RCC 7860 (cell line): Measurements from ENCODE around the gene SLU7.

Source experiments
- DNase-seq: peaks from one replicate; pipeline ENCODE4 v3.0.0-alpha.2; 2015; ENCODE audit warnings: low spot score
- FAIRE-seq: peaks from 2 replicates; lab custom pipeline; 2012; peaks lifted over from hg19 to GRCh38; lab: Jason Lieb, UNC

Gene SLU7

GRCh38 chr5:160420331-160420610, 1.4 kb upstream of the SLU7 start:
- FAIRE-seq (no peak), DNase-seq (no peak)

GRCh38 chr5:160419458-160420330, 813 bp upstream of the SLU7 start:
- DNase-seq (no peak), FAIRE-seq (no peak)

- DNase-seq (peak; percentile 84), FAIRE-seq (peak; percentile 77)
Measured at GRCh38 chr5:160399402-160400353, 19.2 kb downstream of the SLU7 start, which contains the start of gene FAM200C. Gene FAM200C (minus strand): TSS chr5:160400054. CDS start chr5:160395490, 4,564 bp downstream.

DNA sequence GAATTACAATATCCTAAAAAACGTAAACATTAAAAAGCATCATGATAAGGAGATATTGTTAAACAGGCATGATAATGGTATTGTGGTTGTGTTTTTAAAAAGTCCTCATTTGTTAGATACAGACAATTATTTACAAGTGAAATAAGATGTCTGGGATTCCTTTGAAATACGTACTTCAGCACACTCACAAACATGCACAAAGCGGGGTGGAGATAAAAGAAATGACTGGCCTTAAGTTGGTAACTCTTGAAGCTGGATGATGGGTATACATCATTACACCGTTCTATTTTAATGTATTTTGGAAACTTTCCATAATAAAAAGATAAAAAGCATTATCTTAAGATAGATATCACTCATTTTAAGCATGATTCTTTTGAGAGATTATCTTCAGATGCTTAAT, 20.1 kb downstream of the SLU7 start:
- no peak for DNase-seq
- no peak for FAIRE-seq

DNA sequence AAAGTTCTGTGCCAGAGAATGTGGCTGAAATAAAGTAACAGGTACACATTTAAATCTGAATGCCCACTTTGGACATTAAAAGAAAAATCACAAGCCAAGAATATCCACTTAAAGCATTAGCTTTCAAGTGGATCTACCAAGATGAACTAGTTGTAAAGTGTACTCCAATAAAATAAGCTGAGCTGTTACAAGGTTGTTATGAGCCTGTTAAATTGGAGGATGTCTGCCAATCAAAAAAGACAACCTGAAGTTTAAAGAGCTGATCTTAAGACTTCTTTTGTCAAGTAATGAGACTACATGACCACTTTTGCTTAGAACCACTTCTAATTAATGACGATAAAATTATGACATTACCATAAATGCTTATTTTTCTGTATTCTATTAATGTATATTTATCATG, 21.4 kb downstream of the SLU7 start:
- FAIRE-seq (no peak), DNase-seq (no peak)

DNA sequence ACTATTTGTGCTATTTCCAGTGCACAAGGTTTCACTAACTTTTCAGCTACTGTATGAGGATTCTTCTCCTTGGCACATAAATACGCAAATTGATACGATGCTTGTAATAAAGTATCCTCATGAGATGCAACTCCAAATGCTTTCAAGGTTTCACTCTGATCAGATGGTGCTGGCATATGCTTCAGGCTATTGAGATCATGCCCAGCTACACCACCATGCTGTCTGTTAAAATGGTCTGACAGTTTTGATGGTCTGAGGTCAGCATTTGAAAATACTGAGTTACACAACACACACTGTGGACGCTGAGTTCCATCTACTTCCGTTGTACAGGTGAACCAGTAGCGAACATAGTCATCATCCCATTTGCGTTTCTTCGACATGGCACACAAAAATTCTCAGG, 23.8 kb downstream of the SLU7 start:
- FAIRE-seq = no peak

DNA sequence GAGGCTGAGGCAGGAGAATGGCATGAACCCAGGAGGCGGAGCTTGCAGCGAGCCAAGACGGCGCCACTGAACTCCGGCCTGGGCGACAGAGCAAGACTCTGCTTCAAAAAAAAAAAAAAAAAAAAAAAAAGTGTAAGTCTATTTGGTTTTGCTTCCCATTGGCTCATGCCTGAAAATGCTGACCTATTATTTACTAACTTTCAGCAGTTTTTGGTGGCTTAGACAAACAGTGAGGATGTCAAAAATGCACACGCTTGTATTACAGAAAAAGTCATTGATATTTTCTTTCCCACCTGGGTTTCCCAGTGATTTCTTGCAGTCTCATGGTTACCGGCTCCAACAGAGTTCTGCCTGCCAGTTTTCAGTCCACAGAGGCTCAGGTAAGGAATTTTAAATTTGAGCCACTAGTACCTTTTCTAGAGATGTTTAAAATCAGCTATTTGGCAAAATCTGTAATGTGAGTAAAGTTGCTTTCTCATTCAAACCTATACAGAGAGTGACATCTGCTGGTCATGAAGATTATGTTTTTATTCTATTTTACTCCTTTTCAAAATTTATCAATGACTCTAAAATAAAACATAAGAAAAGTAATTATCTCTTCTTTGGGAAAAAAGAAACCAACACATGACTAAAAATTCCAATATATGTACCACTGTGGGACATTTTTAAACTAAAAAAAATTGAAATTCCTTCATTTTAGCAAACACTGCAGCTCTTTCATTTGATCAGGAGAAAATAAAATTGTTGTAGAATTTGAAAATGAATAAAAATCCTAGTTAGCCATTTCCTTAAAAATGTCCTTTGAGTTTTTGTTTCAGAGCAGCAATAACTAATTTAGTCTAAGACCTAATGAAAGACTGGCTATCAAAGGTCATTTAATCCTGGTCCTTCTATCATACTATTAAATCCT, 27.8 kb downstream of the SLU7 start:
- FAIRE-seq = peak; percentile 72
- DNase-seq = peak; percentile 14

More for the DNA sequence above, 23.8 kb downstream of the SLU7 start:
- DNase-seq = no peak

GRCh38 chr5:160387445-160387844, 31.4 kb downstream of the SLU7 start:
- DNase-seq = no peak
- no peak for FAIRE-seq

- DNase-seq (no peak), FAIRE-seq (no peak)
Measured at GRCh38 chr5:160385496-160385895, 33.4 kb downstream of the SLU7 start.

GRCh38 chr5:160384681-160385080, 34.2 kb downstream of the SLU7 start:
- FAIRE-seq (no peak), DNase-seq (no peak)

DNA sequence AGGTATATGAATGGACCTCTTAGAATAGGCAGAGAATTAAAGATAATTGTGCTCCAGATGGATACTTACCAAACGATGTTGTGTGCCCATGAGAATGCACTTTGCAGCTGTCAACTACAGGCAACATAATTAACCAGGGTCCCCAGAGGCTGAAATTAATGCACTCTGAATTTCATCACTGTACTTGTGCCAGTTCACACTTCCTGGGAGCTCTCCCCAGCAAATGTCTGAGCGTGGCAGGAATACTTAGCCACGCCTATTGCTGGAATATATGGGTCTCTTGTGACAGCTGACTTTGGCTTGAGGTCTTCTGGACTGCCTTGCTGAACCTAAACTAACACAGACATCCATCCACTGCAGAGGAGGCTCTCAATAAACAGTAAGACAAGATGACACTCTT, 36.5 kb downstream of the SLU7 start:
- no peak for DNase-seq
- FAIRE-seq = no peak

DNA sequence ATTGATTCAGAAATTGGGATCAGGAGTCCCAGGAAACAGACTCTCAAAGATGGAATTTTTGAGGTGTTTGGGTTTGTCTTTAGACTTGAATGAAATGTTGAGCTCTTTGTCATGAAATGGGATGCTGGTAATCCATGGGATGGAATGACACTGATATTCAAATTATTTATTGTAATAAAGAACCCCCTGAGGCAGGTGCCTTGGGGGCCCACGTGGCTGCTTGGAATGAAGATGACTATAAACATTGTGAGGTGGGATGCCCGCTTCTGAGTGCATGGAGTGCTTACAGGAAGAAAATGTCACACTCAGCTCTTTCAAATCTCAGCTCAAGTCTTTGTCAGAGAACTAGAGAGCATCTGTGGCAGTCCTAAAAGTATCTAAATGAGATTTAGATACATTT, 38.8 kb downstream of the SLU7 start:
- FAIRE-seq = no peak
- DNase-seq = no peak

DNA sequence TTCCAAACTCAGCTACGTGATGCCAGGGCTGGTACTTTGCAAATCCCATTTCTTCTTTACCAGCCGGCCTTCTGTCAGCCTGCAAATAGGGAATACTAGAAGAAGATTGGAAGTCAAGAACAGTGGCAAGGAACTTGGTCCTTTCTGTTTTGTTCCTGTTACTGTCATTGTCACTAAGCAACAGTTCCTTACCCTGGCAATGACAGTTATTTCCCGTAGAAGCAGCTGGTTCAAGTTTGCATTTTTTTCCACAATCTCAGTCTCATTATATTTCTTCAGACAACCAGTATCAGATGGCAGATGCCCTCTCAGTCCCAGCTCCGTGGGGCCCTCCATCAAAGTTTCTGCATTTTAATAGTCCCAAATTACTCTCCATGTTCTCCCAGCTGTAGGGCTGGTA, 39.4 kb downstream of the SLU7 start:
- FAIRE-seq = no peak
- DNase-seq = no peak

DNA sequence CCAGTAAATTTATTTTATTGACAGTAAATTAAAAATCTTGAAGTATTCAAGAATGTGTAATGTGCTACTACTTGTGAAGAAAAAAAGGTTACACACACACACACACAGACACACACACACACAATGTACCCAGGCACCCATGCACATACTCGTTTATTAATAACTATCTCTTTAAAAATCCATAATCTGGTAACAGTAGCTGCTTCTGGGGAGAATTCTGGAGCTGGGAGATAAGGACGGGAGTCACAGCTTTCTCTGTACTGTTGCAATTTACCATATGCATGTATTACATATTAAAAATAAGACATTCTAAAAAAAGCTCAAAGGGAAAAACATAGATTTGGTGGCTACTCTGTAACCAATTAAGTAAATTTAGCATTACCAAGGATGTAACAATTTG, 40.6 kb downstream of the SLU7 start:
- DNase-seq = no peak
- FAIRE-seq = no peak

DNA sequence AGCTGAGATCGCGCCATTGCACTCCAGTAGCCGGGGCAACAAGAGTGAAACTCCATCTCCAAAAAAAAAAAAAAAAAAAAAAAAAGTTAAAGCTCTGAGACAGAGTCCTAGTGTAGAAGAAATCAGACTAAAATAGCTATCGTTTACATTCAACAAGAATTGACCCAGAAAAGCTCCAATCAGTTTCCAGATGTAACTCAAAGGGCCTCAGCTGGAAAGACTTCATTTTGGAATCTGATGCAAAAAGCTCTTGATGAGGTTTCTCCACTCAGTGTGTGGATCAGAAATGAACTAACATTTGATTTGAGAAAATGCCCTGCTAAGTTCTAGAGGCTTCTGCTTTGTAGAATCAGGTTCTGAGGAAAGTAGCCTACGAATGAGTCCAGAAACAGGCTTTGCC, 41.2 kb downstream of the SLU7 start:
- DNase-seq = no peak
- no peak for FAIRE-seq

DNA sequence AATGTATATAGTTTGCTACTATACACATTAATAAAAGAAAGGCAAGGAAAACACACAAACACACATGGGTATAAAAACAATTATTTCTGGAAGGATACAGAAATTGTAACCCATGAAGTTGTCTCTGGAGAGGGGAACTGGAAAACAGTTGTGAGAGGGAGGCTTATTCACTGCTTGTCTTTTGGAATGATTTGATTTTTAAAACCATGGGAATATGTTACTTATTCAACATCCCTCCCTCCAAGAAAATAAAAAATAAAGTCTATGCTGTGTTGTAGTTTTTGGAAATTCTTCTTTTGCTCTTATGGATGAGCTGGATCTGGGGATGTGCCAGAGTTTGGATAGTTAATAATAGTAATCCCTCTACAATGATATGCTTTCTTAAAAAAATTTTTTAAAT, 42.5 kb downstream of the SLU7 start:
- FAIRE-seq (no peak), DNase-seq (no peak)

GRCh38 chr5:160375701-160376100, 43.2 kb downstream of the SLU7 start:
- no peak for DNase-seq
- no peak for FAIRE-seq

- FAIRE-seq = no peak
- DNase-seq = no peak
Measured at GRCh38 chr5:160375166-160375565, 43.7 kb downstream of the SLU7 start.

- FAIRE-seq = no peak
- DNase-seq = no peak
Measured at GRCh38 chr5:160371294-160371693, 47.6 kb downstream of the SLU7 start.

GRCh38 chr5:160370713-160371034, 48.2 kb downstream of the SLU7 start:
- no peak for FAIRE-seq

More at GRCh38 chr5:160370713-160371034, 48.2 kb downstream of the SLU7 start:
- DNase-seq = no peak
